ENCODE data around the gene ZNF19.

Gene ZNF19

DNA sequence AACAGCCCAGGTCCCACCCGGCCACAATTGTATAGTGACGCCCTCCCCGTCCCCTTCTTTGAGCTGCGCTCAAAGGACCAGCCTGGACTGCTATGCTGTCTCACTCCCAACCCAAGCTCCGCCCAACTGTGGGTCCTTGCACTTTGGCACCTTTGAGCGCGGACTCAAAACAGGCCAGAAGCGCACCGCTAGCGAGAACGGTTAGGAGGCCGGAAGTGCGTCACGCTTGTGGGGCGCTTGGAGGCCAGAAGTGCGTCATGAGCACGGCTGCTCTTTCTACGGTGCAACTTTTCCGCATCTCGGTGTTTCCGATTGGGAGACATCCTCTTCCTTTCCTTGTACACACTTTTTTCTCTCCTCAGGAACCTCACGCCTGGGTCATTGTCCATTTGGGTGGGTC is at the start of gene ZNF19:
ZNF19 (minus strand) TSS at position 203 of the 400 bp plus-strand sequence. CDS start 7,210 bp downstream, outside the sequence.
- DNase-seq (ENCODE audit: low read depth in 2 of 2), result no peak

DNA sequence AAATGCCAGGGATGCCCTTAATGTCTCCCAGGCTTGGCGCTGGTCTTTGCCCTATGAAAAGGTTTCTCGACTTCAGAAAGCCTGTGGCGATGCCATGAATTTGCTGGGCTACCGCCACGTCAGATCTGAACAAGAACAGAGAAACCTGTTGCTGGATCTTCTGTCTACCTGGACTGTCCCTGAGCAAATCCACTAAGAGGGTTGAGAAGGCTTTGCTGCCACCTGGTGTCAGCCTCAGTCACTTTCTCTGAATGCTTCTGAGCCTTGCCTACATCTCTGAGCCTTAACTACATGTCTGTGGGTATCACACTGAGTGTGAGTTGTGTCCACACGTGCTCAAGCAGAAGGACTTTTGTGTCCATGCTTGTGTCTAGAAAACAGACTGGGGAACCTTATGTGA is 48.5 kb upstream of the ZNF19 start:
- DNase-seq (ENCODE audit: low read depth in 2 of 2), result peak; percentile 3 to 19

DNA sequence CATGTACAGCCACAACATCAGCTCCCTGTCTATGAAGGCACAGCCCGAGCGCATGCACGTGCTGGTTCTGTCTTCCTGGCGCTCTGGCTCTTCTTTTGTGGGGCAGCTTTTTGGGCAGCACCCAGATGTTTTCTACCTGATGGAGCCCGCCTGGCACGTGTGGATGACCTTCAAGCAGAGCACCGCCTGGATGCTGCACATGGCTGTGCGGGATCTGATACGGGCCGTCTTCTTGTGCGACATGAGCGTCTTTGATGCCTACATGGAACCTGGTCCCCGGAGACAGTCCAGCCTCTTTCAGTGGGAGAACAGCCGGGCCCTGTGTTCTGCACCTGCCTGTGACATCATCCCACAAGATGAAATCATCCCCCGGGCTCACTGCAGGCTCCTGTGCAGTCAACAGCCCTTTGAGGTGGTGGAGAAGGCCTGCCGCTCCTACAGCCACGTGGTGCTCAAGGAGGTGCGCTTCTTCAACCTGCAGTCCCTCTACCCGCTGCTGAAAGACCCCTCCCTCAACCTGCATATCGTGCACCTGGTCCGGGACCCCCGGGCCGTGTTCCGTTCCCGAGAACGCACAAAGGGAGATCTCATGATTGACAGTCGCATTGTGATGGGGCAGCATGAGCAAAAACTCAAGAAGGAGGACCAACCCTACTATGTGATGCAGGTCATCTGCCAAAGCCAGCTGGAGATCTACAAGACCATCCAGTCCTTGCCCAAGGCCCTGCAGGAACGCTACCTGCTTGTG is 47.8 kb upstream of the ZNF19 start:
- DNase-seq (ENCODE audit: low read depth in 2 of 2), result no peak

DNA sequence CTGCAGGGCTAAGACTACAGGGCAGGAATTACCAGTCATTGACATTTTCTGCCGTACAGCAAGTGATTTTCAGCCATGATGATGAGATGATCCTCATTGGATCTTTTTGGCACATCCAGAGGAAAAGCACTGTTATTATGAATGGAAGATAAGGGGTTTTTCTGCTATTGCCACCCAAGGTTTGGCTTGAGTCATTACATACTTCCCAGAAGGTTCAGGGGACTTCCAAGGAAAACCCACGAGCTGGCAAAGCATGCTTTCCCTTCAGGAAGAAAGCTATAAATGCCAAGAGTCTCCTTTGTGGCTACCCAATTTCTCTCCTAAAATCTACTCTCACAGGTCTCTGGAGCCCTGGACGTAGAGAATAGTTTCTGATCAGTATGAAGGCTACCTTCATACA is 43.2 kb upstream of the ZNF19 start:
- DNase-seq (ENCODE audit: low read depth in 2 of 2), result no peak

- DNase-seq (ENCODE audit: low read depth in 2 of 2), result no peak
These were observed 39.7 kb upstream of the ZNF19 start for GRCh38 chr16:71528863-71529262.

- DNase-seq (ENCODE audit: low read depth in 2 of 2), result no peak
These were observed 39.1 kb upstream of the ZNF19 start for GRCh38 chr16:71528257-71528656.

DNA sequence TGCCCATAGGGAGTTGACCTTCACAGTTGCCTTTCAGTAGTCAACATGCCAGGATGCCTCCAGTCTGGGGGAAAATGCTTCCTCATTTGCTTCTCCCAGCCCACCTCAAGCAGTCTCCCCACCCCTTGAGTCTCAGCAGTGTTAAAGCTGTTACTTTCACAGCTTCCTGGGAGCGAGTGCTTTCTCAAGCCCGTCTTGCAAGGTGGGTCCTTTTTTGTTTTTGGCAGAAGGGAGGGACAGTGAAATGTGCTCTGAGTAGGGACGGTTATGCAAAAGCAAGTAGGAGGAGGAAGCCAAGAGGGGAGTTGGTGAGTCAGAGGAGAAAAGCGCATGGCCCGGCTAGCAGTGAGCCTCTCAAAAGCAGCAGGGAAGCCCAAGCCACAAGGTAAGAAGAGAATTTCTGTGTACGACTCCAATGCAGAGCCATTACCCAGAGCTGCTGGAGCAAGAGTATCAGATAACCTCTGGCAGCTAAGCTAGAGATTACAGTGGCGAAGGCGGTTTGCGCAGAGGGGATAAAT is 37.0 kb upstream of the ZNF19 start, which contains the start of gene CHST4:
CHST4 (plus strand) TSS at position 316 of the 521 bp plus-strand sequence. CDS start 10,252 bp downstream, outside the sequence.
- no peak for DNase-seq (ENCODE audit: low read depth in 2 of 2)

DNA sequence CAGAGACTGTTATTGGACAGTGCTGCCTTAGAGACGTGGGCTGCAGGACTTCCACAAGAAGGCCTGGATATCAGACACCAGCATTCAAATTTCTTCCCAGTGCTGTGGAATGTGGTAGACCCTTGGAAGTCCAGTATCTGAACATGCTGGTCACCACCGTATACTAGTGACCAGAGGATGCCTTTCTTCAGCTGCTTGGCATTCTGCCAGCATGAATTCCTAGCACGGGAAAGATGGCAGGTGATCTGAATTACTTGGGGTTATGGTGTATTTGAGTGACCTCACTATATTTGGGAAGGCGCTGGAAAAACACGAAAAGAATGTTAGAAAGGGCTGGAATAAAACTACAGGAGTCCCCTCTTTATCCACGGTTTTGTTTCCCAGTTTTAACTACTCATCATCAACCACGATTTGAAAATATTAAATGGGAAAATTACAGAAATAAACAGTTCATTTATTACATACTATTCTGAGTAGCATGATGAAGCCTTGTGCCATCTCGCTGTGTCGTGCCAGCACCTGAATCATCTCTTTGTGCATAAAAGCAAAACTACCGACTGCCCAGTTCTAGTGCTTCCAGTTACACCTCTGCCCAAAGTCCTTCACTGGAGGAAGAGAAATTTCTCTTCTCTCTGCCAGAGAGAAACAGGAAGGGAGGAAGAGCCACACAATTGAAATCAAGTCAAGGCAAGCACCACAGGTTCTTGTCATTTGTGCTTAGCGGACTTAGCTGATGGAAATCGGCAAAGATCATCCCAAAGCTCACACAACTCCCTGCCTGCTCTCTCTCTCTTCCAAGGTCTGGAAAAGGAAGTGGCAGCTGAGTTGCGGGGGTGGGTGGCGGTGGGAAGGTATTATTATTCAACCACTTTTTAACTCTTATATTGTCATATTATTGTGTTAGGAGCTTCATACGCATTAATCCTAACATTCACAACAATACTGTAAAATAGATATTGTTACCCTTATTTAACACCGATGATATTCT is 35.7 kb upstream of the ZNF19 start:
- DNase-seq (ENCODE audit: low read depth in 2 of 2), result no peak

GRCh38 chr16:71520550-71520949 is 31.4 kb upstream of the ZNF19 start:
- no peak for DNase-seq (ENCODE audit: low read depth in 2 of 2)

GRCh38 chr16:71515026-71515425 is 25.9 kb upstream of the ZNF19 start:
- no peak for DNase-seq (ENCODE audit: low read depth in 2 of 2)

DNA sequence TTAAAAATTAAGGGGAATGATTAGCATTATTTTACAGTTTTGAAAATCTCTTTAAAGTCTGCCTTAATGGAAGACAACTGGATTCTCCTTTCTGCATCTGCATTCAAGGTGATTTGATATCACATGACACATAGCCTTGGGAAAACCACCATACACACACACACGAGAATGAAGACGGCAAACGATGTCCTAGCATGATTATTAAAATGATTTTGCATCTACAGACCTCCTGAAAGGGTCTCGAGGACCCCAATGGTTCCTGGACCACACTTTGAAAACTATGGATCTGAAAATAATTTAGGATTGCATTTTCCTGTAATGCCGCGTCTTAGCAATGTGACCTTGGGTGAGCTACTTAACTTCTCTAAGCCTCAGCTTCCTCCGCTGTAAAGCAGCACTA is 25.4 kb upstream of the ZNF19 start:
- DNase-seq (ENCODE audit: low read depth in 2 of 2), result no peak

DNA sequence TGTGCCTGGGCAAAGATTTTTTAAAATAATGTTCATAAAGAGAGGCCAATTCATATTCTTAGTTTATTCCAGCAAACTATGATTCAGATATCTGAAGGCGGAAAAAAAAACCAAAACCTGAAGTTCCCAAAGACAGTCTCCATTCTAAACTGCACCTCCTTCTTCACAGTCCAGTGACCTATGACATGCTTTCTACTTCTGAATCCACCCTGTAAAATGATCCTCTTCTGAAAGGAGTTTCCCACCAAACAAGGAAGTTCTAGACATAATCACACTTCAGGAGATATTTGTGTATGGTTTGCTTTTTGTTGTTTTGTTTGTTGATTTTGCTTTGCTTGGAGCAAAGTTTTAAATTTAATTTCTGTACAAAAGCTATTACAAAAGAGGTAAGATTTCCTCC is 24.2 kb upstream of the ZNF19 start:
- DNase-seq (ENCODE audit: low read depth in 2 of 2), result no peak

DNA sequence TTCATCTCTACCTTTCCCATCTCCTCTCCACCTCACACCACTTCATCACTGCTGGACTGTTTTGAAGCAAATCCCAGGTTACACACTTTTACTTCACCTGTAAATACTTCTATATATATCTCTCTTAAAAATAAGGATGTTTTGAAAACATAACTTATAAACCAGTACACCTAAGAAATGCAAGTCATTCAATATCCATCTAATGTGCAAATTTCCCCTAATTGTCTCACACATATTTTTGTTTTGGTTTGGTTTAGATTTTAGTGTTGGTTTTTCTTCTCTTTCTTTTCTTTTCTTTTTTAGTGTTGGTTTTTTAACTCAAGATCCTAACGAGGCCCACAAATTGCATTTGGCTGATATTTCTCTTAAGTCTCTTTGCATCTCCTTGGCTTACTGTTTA is 17.9 kb upstream of the ZNF19 start:
- no peak for DNase-seq (ENCODE audit: low read depth in 2 of 2)

GRCh38 chr16:71504901-71505300 is 15.8 kb upstream of the ZNF19 start:
- no peak for DNase-seq (ENCODE audit: low read depth in 2 of 2)

DNA sequence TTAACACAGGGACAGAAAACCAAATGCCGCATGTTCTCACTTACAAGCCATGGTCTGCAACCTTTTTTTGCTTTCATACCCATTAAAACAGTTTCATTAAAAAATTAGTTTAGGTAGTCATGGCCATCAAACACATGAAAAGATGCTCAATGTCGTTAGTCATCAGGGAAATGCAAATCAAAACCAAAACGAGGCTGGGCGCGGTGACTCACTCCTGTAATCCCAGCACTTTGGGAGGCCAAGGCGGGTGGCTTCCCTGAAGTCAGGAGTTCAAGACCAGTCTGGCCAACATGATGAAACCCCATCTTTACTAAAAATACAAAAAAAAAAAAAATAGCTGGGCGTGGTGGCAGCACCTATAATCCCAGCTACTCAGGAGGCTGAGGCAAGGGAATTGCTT is 14.9 kb upstream of the ZNF19 start:
- peak in 1 of 2 donors; percentile 5 for DNase-seq (ENCODE audit: low read depth in 2 of 2)

- DNase-seq (ENCODE audit: low read depth in 2 of 2), result no peak
These were observed 12.4 kb upstream of the ZNF19 start for GRCh38 chr16:71501547-71501946.

DNA sequence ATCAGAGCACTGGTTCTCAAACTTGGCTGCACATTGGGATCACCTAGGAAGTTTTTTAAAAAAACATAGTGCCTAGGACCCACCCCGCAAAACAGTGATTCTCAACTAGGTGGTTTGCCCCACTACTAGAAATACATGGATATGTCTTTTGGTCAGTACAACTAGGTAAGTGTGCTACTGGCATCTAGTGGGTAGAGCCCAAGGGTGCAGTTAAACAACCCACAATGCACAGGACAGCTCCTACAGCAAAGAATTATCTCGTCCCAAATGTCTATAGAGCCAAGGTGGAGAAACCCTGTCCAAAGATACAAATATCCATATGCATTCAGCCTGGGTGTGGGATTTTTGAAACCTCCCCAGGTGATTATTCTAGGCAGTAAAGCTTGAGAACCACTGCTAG is 11.8 kb upstream of the ZNF19 start:
- no peak for DNase-seq (ENCODE audit: low read depth in 2 of 2)

GRCh38 chr16:71499775-71500364 is 10.7 kb upstream of the ZNF19 start:
- DNase-seq (ENCODE audit: low read depth in 2 of 2), result peak in 1 of 2 donors; percentile 25

- DNase-seq (ENCODE audit: low read depth in 2 of 2), result no peak
These were observed 8.9 kb upstream of the ZNF19 start for GRCh38 chr16:71498031-71498430.

- no peak for DNase-seq (ENCODE audit: low read depth in 2 of 2)
These were observed 4.1 kb upstream of the ZNF19 start for GRCh38 chr16:71493213-71493612.

GRCh38 chr16:71492786-71493185 is 3.7 kb upstream of the ZNF19 start:
- DNase-seq (ENCODE audit: low read depth in 2 of 2), result no peak

GRCh38 chr16:71491054-71491453 is 1.9 kb upstream of the ZNF19 start:
- DNase-seq (ENCODE audit: low read depth in 2 of 2), result no peak

Data from stimulated activated CD4-positive, alpha-beta T cell treated with anti-CD3 and anti-CD28 coated beads, Interleukin-15, amount 100 ng/mL, for 48 hours (primary cell).